A549 (cell line): ENCODE measurements around the gene NPAS1.

Experiments
- CBX8 ChIP-seq: fragments of 200-600 bp; sonication (generic); IDR thresholded peaks from 2 replicates; pipeline ENCODE4 v1.6.1; 2016
- CEBPB ChIP-seq, 2 experiments: fragments of >200 bp in 1 of 2; sonication (Bioruptor Twin) in 1 of 2; formaldehyde crosslinking in 1 of 2; IDR thresholded peaks; 2 replicates each; pipeline ENCODE4 v1.6.1; 2012 to 2016
- CHD4 ChIP-seq: fragments of 200-600 bp; sonication (generic); IDR thresholded peaks from 2 replicates; pipeline ENCODE4 v1.6.1; 2016; ENCODE audit warnings: antibody characterized with exemption, mild to moderate bottlenecking, borderline replicate concordance
- CTCF ChIP-seq: fragments of >200 bp; sonication (Bioruptor Twin); formaldehyde crosslinking; IDR thresholded peaks from 3 replicates; pipeline ENCODE4 v1.5.1; 2016
- ELK1 ChIP-seq: fragments of 150-350 bp; IDR thresholded peaks from 2 replicates; pipeline ENCODE4 v1.6.1; 2014; ENCODE audit warnings: low read depth, mild to moderate bottlenecking, low read length
- EP300 ChIP-seq, 2 experiments: fragments of >200 bp; sonication (Bioruptor Twin); formaldehyde crosslinking; IDR thresholded peaks; 2 replicates in 1 of 2; 3 replicates in 1 of 2; pipeline ENCODE4 v1.6.1; 2016 to 2017
- MAFK ChIP-seq: fragments of 450-650 bp; IDR thresholded peaks from 2 replicates; pipeline ENCODE4 v1.6.1; 2014; ENCODE audit not compliant: partially characterized antibody
- MAX ChIP-seq: IDR thresholded peaks from 2 replicates; pipeline ENCODE4 v1.6.1; 2012
- NFE2L2 ChIP-seq: fragments of 150-350 bp; conservative IDR thresholded peaks from 2 replicates; pipeline ENCODE4 v1.6.1; 2014; ENCODE audit warnings: low read length
- POLR2A ChIP-seq: IDR thresholded peaks from 2 replicates; pipeline ENCODE4 v1.6.1; 2012; ENCODE audit warnings: mild to moderate bottlenecking, low read length
- REST ChIP-seq: fragments of 200-600 bp; sonication (generic); IDR thresholded peaks from 2 replicates; pipeline ENCODE4 v1.6.1; 2016; ENCODE audit warnings: antibody characterized with exemption, mild to moderate bottlenecking, moderate library complexity
- SMC3 ChIP-seq: fragments of >200 bp; sonication (Bioruptor Twin); formaldehyde crosslinking; IDR thresholded peaks from 3 replicates; pipeline ENCODE4 v1.6.1; 2018; ENCODE audit warnings: inconsistent platforms
- TP53 ChIP-seq: fragments of 250-450 bp; sonication (Bioruptor Pico); IDR thresholded peaks from 2 replicates; pipeline ENCODE4 v1.5.0; 2021; ENCODE audit warnings: mild to moderate bottlenecking, moderate library complexity
- ZC3H11A ChIP-seq: fragments of 450-650 bp; IDR thresholded peaks from 2 replicates; pipeline ENCODE4 v1.6.1; 2014; ENCODE audit warnings: antibody characterized with exemption, mild to moderate bottlenecking

- TF ChIP-seq NFE2L2 = no peak
- no peak for TF ChIP-seq CTCF
- no peak for TF ChIP-seq EP300 (IDR thresholded peaks at IDR 0.05)
- TF ChIP-seq ZC3H11A = no peak
- TF ChIP-seq CHD4 = no peak
- no peak for TF ChIP-seq CEBPB (IDR thresholded peaks at IDR 0.05)
- TF ChIP-seq REST = no peak
- TF ChIP-seq POLR2A = no peak
- no peak for TF ChIP-seq ELK1
- TF ChIP-seq TP53 (CRISPR knock-in tag) = no peak
- no peak for TF ChIP-seq MAX
- no peak for TF ChIP-seq CBX8
- no peak for TF ChIP-seq MAFK
- no peak for TF ChIP-seq SMC3
These were observed 44.2 kb downstream of the NPAS1 start for GRCh38 chr19:47063874-47064273.
